Measurements from ENCODE around the gene SPANXN2. TPM values are rescaled to one million over a fixed set of nuclear protein-coding genes. Genes with fewer than 3 reads are reported as not detected.
"Not testable (repeated sequence)": the region's sequence is repeated elsewhere in the genome, so short reads cannot be mapped to it uniquely, and the experiment has no call there.

Gene SPANXN2
- not detected for total RNA-seq

GRCh38 chrX:143720652-143721051 is at the start of gene SPANXN2:
TSS of gene SPANXN2 (minus strand) at chrX:143720752. CDS start at chrX:143720668, 84 bp downstream.
- H3K9me3 Mint-ChIP-seq (ENCODE audit: low read depth), result peaks cover 22% of the 10 kb centered on the region
- H3K27ac Mint-ChIP-seq; H3K4me3 Mint-ChIP-seq; ATAC-seq; H3K36me3 Mint-ChIP-seq (ENCODE audit: low read depth); intact Hi-C loops (cut with DNase I, micrococcal nuclease); H3K4me1 Mint-ChIP-seq; CTCF ChIA-PET; DNase-seq; H3K27me3 Mint-ChIP-seq; POLR2A ChIA-PET: not testable (repeated sequence)

GRCh38 chrX:143768976-143769375 is 48.4 kb upstream of the SPANXN2 start:
- ATAC-seq, result no peak
- no peaks in the 10 kb centered on the region for H3K9me3 Mint-ChIP-seq (ENCODE audit: low read depth)
- no peak for DNase-seq
- no peak overlapping the region for H3K4me3 Mint-ChIP-seq
- no peak overlapping the region for H3K27ac Mint-ChIP-seq
- ChIA-PET POLR2A (no interaction called here), CTCF (no interaction called here)
- intact Hi-C loops (cut with DNase I, micrococcal nuclease), result no loop called here
- no peaks in the 10 kb centered on the region for H3K36me3 Mint-ChIP-seq (ENCODE audit: low read depth)
- H3K27me3 Mint-ChIP-seq, result no peaks in the 10 kb centered on the region
- H3K4me1 Mint-ChIP-seq, result no peaks in the 10 kb centered on the region

- CTCF ChIA-PET; H3K9me3 Mint-ChIP-seq (ENCODE audit: low read depth); H3K27me3 Mint-ChIP-seq: not testable (repeated sequence)
Measured at GRCh38 chrX:143767789-143768188, 47.2 kb upstream of the SPANXN2 start.

GRCh38 chrX:143757887-143758286 is 37.3 kb upstream of the SPANXN2 start:
- ChIA-PET POLR2A (no interaction called here), CTCF (no interaction called here)
- H3K4me1 Mint-ChIP-seq, result no peaks in the 10 kb centered on the region
- no peak overlapping the region for H3K4me3 Mint-ChIP-seq
- H3K36me3 Mint-ChIP-seq (ENCODE audit: low read depth), result no peaks in the 10 kb centered on the region
- ATAC-seq (no peak), DNase-seq (no peak)
- H3K9me3 Mint-ChIP-seq (ENCODE audit: low read depth), result peaks cover 3% of the 10 kb centered on the region
- H3K27me3 Mint-ChIP-seq, result no peaks in the 10 kb centered on the region
- no peak overlapping the region for H3K27ac Mint-ChIP-seq
- intact Hi-C loops (cut with DNase I, micrococcal nuclease), result no loop called here

More at GRCh38 chrX:143767789-143768188, 47.2 kb upstream of the SPANXN2 start:
- DNase-seq; H3K4me1 Mint-ChIP-seq; H3K36me3 Mint-ChIP-seq (ENCODE audit: low read depth); POLR2A ChIA-PET; H3K27ac Mint-ChIP-seq; H3K4me3 Mint-ChIP-seq; intact Hi-C loops (cut with DNase I, micrococcal nuclease); ATAC-seq: not testable (repeated sequence)

GRCh38 chrX:143757375-143757774 is 36.8 kb upstream of the SPANXN2 start:
- ChIA-PET POLR2A (no interaction called here), CTCF (no interaction called here)
- ATAC-seq (no peak), DNase-seq (no peak)
- Mint-ChIP-seq H3K4me1 (no peaks in the 10 kb centered on the region), H3K4me3 (no peak overlapping the region), H3K9me3 (ENCODE audit: low read depth) (peaks cover 3% of the 10 kb centered on the region), H3K27ac (no peak overlapping the region), H3K36me3 (ENCODE audit: low read depth) (no peaks in the 10 kb centered on the region), H3K27me3 (no peaks in the 10 kb centered on the region)
- intact Hi-C loops (cut with DNase I, micrococcal nuclease), result no loop called here

GRCh38 chrX:143754183-143754582 is 33.6 kb upstream of the SPANXN2 start:
- no peaks in the 10 kb centered on the region for H3K36me3 Mint-ChIP-seq (ENCODE audit: low read depth)
- H3K27me3 Mint-ChIP-seq, result no peaks in the 10 kb centered on the region
- CTCF ChIA-PET, result no interaction called here
- H3K9me3 Mint-ChIP-seq (ENCODE audit: low read depth), result peaks cover 3% of the 10 kb centered on the region
- no peak overlapping the region for H3K4me3 Mint-ChIP-seq
- no peaks in the 10 kb centered on the region for H3K4me1 Mint-ChIP-seq
- H3K27ac Mint-ChIP-seq, result no peak overlapping the region
- intact Hi-C loops (cut with DNase I, micrococcal nuclease), result no loop called here
- ATAC-seq, result no peak
- DNase-seq, result no peak
- POLR2A ChIA-PET, result no interaction called here

- ChIA-PET POLR2A (no interaction called here), CTCF (no interaction called here)
- H3K9me3 Mint-ChIP-seq (ENCODE audit: low read depth), result peaks cover 5% of the 10 kb centered on the region
- H3K4me3 Mint-ChIP-seq, result no peak overlapping the region
- H3K4me1 Mint-ChIP-seq, result no peaks in the 10 kb centered on the region
- DNase-seq (no peak), ATAC-seq (no peak)
- no peaks in the 10 kb centered on the region for H3K36me3 Mint-ChIP-seq (ENCODE audit: low read depth)
- no peaks in the 10 kb centered on the region for H3K27me3 Mint-ChIP-seq
- intact Hi-C loops (cut with DNase I, micrococcal nuclease), result no loop called here
- no peak overlapping the region for H3K27ac Mint-ChIP-seq
Measured at GRCh38 chrX:143733866-143734265, 13.3 kb upstream of the SPANXN2 start.

GRCh38 chrX:143726296-143726695 is 5.7 kb upstream of the SPANXN2 start:
- ChIA-PET POLR2A (no interaction called here), CTCF (no interaction called here)
- no peak overlapping the region for H3K4me3 Mint-ChIP-seq
- peaks cover 2% of the 10 kb centered on the region for H3K9me3 Mint-ChIP-seq (ENCODE audit: low read depth)
- no peak for ATAC-seq
- H3K4me1 Mint-ChIP-seq, result no peaks in the 10 kb centered on the region
- intact Hi-C loops (cut with DNase I, micrococcal nuclease), result no loop called here
- H3K36me3 Mint-ChIP-seq (ENCODE audit: low read depth), result no peaks in the 10 kb centered on the region
- H3K27ac Mint-ChIP-seq, result no peak overlapping the region
- no peaks in the 10 kb centered on the region for H3K27me3 Mint-ChIP-seq
- no peak for DNase-seq

GRCh38 chrX:143701460-143701859 is 19.1 kb downstream of the SPANXN2 start:
- Mint-ChIP-seq H3K4me3 (no peak overlapping the region), H3K27me3 (no peaks in the 10 kb centered on the region), H3K4me1 (no peaks in the 10 kb centered on the region), H3K27ac (no peak overlapping the region), H3K36me3 (ENCODE audit: low read depth) (no peaks in the 10 kb centered on the region), H3K9me3 (ENCODE audit: low read depth) (peaks cover 7% of the 10 kb centered on the region)
- DNase-seq (no peak), ATAC-seq (no peak)
- intact Hi-C loops (cut with DNase I, micrococcal nuclease), result loop anchor here in 1 of 2 experiments (10.0 kb wide), 1 partner anchor 57 kb away; no protein-coding TSS in a partner anchor
- ChIA-PET CTCF (no interaction called here), POLR2A (no interaction called here)

GRCh38 chrX:143694885-143695284 is 25.7 kb downstream of the SPANXN2 start:
- POLR2A ChIA-PET, result no interaction called here
- CTCF ChIA-PET, result no interaction called here
- no peak overlapping the region for H3K4me3 Mint-ChIP-seq

GRCh38 chrX:143683486-143683885 is 37.1 kb downstream of the SPANXN2 start:
- DNase-seq (no peak), ATAC-seq (no peak)
- H3K9me3 Mint-ChIP-seq (ENCODE audit: low read depth), result peaks cover 8% of the 10 kb centered on the region
- no peaks in the 10 kb centered on the region for H3K4me1 Mint-ChIP-seq
- no peaks in the 10 kb centered on the region for H3K36me3 Mint-ChIP-seq (ENCODE audit: low read depth)
- no peak overlapping the region for H3K4me3 Mint-ChIP-seq
- ChIA-PET POLR2A (no interaction called here), CTCF (no interaction called here)
- H3K27me3 Mint-ChIP-seq, result no peaks in the 10 kb centered on the region
- H3K27ac Mint-ChIP-seq, result no peak overlapping the region
- intact Hi-C loops (cut with DNase I, micrococcal nuclease), result no loop called here

More at GRCh38 chrX:143694885-143695284, 25.7 kb downstream of the SPANXN2 start:
- Mint-ChIP-seq H3K4me1 (no peaks in the 10 kb centered on the region), H3K27me3 (no peaks in the 10 kb centered on the region), H3K36me3 (ENCODE audit: low read depth) (no peaks in the 10 kb centered on the region), H3K9me3 (ENCODE audit: low read depth) (peaks cover 3% of the 10 kb centered on the region), H3K27ac (no peak overlapping the region)
- ATAC-seq (no peak), DNase-seq (no peak)
- intact Hi-C loops (cut with DNase I, micrococcal nuclease), result no loop called here

GRCh38 chrX:143674926-143675325 is 45.6 kb downstream of the SPANXN2 start:
- Mint-ChIP-seq H3K9me3 (ENCODE audit: low read depth) (peaks cover 2% of the 10 kb centered on the region), H3K27ac (no peak overlapping the region), H3K27me3 (no peaks in the 10 kb centered on the region), H3K36me3 (ENCODE audit: low read depth) (no peaks in the 10 kb centered on the region), H3K4me1 (no peaks in the 10 kb centered on the region), H3K4me3 (no peak overlapping the region)
- ATAC-seq (no peak), DNase-seq (no peak)
- POLR2A ChIA-PET, result no interaction called here
- CTCF ChIA-PET, result interaction anchor here (1.1 kb wide), 1 partner anchor 10 kb away, joined by 3 read pairs; no protein-coding TSS in a partner anchor
- intact Hi-C loops (cut with DNase I, micrococcal nuclease), result no loop called here

- no peaks in the 10 kb centered on the region for H3K36me3 Mint-ChIP-seq (ENCODE audit: low read depth)
- no peaks in the 10 kb centered on the region for H3K27me3 Mint-ChIP-seq
- H3K27ac Mint-ChIP-seq, result no peak overlapping the region
- no peak for DNase-seq
- ATAC-seq, result no peak
- no peaks in the 10 kb centered on the region for H3K4me1 Mint-ChIP-seq
- peaks cover 2% of the 10 kb centered on the region for H3K9me3 Mint-ChIP-seq (ENCODE audit: low read depth)
- ChIA-PET POLR2A (no interaction called here), CTCF (interaction anchor here (0.6 kb wide), 1 partner anchor 753 kb away, joined by 3 read pairs; no protein-coding TSS in a partner anchor)
- H3K4me3 Mint-ChIP-seq, result no peak overlapping the region
- intact Hi-C loops (cut with DNase I, micrococcal nuclease), result loop anchor here in 1 of 2 experiments (5.0 kb wide), 1 partner anchor 1523 kb away; no protein-coding TSS in a partner anchor
Measured at GRCh38 chrX:143669395-143669794, 51.2 kb downstream of the SPANXN2 start.

Measured in activated CD4-positive, alpha-beta T cell treated with anti-CD3 and anti-CD28 coated beads for 36 hours (primary cell).